HS-5 (cell line): ENCODE data around the gene CLIP1.
"Not testable (repeated sequence)": the region's sequence is repeated elsewhere in the genome, so short reads cannot be mapped to it uniquely, and the experiment has no call there.

ENCODE experiments used
- DNase-seq: peaks from one replicate; pipeline ENCODE4 v3.0.0-alpha.2; 2012; ENCODE audit warnings: low read depth

The CLIP1 gene

GRCh38 chr12:122421821-122422729, at the start of gene CLIP1:
CLIP1 (minus strand) TSS chr12:122422669; CDS start chr12:122380452, 42,217 bp downstream.
- DNase-seq: no peak

DNA sequence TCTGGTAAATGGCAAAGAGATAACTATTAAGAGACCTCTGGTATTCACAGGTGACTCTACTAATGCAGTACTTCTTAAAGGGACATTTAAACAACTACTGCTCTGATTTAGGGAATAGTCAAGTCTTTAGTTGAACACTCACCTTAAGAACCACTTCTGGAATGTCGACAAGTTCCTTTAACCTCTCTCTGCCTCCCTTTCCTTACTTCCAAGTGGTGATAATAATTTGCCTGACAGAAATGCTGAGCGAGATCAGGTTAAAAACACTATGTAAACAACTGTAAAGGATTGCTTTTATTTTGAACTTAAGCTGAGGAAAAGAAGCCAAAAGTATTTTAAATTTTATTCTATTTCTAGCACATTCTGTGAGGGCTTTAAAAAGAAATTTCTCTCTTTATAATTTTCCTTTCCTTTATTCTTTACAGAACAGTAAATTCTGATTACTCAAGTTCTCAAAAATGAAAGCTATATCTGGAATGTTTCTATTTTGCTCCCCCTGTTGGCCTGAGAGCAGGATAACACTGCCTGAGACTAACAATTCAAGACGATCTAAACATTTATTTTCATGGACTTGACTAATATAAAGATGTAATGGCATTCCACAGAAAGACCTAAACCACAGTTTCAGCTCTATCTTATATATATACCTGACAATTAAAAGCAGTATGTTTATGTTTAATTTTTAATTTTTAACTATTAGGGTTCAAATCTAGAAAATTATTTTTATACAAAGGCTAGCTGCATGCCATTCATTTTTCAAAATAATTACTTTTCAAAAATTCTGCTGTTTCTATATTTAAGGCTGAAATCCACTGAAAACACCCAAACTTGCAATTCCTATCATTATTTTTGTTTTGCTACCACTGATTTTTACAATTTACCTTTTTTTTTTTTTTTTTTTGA, 49.1 kb upstream of the CLIP1 start:
- peak; percentile 51 for DNase-seq

DNA sequence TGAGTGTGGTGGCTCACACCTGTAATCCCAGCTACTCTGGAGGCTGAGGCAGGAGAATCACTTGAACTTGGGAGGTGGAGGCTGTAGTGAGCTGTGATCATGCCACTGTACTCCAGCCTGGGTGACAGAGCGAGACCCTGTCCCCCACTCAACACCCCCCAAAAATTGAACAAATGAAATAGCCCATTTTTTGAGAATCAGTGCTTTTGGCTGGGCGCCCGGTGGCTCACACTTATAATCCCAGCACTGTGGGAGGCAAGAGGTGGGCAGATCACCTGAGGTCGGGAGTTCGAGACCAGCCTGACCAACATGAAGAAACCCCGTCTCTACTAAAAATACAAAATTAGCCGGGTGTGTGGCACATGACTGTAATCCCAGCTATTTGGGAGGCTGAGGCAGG, 48.1 kb upstream of the CLIP1 start:
- not testable (repeated sequence) for DNase-seq

DNA sequence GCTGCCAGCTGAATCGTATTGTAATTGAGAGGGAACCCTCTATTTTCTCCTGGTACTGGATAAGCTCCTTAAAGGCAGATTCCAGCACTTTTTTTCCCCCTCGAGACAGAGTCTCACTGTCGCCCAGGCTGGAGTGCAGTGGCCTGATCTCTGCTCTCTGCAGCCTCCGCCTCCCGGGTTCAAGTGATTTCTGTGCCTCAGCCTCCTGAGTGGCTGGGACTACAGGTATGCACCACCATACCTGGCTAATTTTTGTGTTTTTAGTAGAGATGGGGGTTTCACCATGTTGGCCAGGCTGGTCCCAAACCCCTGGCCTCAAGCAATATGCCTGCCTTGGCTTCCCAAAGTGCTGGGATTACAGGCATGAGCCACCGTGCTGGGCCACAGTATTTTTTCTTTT, 47.4 kb upstream of the CLIP1 start:
- not testable (repeated sequence) for DNase-seq

DNA sequence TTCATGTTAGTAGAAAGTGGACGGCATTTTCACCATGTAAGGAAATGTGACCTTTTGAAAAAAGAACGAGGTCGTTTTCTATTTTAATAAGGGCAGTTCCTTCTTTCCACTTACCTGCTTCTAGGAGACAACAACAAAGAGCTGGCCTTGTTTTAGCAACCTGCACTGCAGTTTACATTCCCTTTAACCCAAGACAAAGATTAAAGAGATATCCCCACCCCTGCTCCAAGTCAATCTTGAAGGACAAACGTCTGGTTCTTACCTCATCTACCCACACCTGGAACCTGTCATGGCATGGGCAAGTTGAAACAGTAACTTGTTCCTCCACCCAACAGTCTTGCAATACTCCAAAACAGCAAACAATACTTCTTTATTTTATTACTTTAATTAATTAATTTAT, 45.5 kb upstream of the CLIP1 start:
- no peak for DNase-seq

DNA sequence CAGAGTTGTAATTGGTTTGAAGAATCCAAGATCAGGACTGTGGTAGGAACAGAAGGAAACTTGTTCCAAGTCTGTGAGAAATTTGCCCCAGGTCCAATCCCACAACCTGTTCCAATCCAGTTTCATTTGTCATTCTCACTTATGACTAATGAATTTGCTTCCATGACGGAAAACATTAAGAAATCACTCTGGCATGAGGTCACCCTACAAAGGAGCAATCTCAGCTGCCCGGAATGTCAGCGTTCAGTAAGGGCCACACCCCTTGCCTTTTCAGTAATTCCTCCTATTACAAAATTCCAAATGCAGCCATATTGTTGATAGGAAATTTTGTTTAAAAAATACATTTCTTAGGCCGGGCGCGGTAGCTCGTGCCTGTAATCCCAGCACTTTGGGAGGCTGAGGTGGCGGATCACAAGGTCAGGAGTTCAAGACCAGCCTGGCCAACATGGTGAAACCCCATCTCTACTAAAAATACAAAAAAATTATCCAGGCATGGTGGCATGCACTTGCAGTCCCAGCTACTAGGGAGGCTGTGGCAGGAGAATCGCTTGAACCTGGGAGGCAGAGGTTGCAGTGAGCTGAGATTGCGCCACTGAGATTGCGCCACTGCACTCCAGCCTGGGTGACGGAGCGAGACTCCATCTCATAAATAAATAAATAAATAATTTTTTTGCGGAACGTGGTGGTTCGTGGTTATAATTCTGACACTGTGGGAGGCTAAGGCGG, 42.0 kb upstream of the CLIP1 start:
- peak; percentile 97 for DNase-seq

DNA sequence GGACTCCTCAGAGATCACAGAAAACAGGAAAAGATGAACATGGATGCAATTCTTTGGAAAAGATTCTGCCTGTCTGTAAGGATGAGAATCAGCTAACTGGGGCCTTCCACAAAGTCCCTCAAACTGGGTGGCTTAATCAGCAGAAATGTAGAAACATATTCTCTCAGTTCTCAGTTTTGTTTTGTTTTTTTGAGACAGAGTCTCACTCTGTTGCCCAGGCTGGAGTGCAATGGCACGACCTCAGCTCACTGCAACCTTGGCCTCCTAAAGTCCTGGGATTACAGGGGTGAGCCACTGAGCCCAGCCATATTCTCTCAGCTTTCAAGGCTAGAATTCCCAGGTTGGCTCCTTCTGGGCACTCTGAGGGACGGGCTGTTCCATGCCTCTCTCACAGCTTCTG, 38.2 kb upstream of the CLIP1 start:
- DNase-seq: no peak

- no peak for DNase-seq
Observed at GRCh38 chr12:122460061-122460460, 37.6 kb upstream of the CLIP1 start.

DNA sequence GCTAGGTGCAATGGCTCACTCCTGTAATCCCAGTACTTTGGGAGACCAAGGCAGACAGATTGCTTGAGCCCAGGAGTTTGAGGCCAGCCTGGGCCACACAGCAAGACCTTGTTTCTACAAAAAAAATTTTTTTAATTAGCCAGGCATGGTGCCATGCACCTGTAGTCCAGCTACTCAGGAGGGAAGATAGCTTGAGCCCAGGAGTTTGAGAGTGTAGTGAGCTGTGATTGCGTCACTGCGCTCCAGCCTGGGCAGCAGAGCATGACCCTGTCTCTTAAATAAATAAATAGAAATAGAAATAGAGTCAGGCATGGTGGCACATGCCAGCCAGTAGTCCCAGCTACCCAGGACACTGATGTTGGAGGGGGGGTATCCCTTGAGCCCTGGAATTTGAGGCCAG, 36.7 kb upstream of the CLIP1 start:
- DNase-seq: no peak

- no peak for DNase-seq
Observed at GRCh38 chr12:122458105-122459035, 35.9 kb upstream of the CLIP1 start.

- DNase-seq: no peak
Observed at GRCh38 chr12:122457627-122458026, 35.2 kb upstream of the CLIP1 start.

DNA sequence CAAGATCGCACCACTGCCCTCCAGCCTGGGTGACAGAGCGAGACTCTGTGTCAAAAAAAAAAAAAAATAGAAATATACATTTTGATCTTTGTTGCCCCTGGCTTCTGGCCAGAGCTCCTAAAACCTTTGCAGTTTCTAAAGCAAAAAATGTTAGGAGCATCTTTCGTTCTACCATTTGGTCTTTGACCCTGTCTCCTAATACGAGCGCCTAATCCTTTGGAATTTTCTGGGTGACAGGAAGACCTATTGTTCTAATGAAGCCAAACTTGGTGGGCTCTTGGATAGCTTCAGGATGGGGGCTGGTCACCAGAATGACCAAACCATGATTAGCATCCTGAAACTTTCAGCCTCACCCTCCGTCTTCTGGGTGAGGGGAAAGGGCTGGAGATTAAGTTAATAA, 32.3 kb upstream of the CLIP1 start:
- no peak for DNase-seq

GRCh38 chr12:122454250-122454721, 31.8 kb upstream of the CLIP1 start:
- DNase-seq: no peak

DNA sequence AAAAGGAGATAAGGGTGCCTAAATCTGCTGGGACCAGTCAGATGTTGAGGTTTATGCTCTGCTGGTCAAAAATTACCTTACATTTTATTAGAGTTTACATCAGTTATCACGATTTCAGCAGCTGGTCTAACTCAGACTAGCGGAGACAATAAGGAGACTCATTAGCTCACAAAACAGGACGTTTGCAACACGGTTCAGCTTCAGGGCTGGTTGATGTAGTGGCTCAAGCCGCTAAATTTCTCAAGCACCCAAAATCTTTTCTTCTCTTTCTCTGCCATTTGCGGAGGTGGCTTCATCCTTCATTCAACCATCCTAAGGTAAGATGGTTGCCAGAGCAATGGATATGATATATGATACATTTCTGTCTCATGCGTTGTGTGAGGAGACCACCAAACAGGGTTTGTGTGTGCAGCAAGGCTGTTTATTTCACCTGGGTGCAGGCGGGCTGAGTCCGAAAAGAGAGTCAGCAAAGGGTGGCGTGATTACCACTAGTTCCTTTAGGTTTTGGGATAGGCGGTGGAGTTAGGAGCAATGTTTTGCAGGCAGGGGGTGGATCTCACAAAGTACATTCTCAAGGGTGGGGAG, 30.3 kb upstream of the CLIP1 start:
- no peak for DNase-seq

DNA sequence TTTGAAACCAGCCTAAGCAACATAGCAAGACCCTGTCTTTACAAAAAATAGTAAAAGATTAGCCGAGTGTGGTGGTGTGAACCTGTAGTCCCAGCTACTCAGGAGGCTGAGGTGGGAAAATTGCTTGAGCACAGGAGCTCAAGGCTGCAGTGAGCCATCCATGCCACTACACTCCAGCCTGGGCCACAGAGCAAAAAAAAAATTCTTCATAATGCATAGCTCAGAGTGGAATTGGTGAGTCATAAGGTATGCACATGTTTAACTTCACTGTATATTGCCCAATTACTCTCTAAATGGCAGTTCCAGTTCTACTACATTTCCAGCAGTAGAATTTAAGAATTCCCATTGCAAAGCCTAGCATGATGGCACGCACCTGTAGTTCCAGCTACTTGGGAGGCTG, 26.8 kb upstream of the CLIP1 start:
- peak; percentile 88 for DNase-seq

DNA sequence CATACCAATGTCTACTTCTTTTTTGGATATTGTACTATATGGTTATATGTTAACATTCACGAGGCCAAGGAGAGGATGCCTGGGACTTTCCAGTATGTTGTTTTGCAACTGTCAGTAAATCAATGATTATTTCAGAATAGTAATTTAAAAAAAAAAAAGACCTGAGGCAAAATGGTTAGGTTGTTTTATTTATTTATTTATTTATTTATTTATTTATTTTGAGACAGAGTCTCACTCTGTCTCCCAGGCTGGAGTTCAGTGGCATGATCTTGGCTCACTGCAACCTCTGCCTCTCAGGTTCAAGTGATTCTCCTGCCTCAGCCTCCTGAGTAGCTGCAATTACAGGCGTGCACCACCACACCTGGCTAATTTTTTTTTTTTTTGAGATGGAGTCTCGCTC, 25.4 kb upstream of the CLIP1 start:
- DNase-seq: not testable (repeated sequence)

- DNase-seq: not testable (repeated sequence)
Observed at GRCh38 chr12:122446390-122446789, 23.9 kb upstream of the CLIP1 start.

DNA sequence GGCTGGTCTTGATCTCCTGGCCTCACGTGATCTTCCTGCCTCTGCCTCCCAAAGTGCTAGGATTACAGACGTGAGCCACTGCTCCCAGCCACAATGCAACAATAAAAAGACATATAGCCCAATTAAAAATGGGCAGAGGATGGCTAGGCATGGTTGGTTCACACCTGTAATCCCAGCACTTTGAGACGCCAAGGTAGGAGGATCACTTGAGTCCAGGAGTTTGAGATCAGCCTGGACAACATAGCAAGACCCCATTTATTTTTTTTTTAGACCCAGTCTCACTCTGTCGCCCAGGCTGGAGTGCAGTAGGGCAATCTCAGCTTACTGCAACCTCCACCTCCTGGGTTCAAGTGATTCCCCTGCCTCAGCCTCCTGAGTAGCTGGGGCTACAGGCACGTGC, 21.6 kb upstream of the CLIP1 start:
- DNase-seq: not testable (repeated sequence)

GRCh38 chr12:122438822-122439221, 16.4 kb upstream of the CLIP1 start:
- DNase-seq: not testable (repeated sequence)

DNA sequence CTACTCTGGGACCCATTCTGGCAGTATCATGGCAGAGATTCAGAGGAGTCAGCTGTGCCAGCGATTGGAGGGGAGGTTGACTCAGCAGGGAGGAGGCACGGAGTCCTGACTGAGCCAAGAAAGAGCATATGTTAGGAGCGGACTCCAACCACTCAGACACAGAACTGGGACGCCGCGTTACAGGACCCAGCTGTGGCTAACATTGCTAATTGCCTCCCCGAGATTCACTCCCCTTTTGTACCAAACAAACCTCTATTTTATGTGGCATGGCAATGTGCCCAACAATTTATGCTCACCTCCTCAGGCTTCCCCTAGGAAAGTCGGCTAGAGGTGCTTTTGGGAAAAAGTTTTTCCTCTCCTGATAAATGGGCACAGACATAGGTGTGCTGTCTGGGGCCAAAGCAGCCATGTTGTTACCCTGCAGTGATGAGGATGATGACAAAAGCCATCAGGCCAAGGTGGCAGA, 15.2 kb upstream of the CLIP1 start:
- DNase-seq: no peak
